Activated CD4-positive, alpha-beta T cell treated with anti-CD3 and anti-CD28 coated beads for 48 hours (primary cell): Measurements from ENCODE around the gene KCNIP3.
"Not testable (repeated sequence)": the region's sequence is repeated elsewhere in the genome, so short reads cannot be mapped to it uniquely, and the experiment has no call there.

Experiments
- DNase-seq: peaks from one replicate; pipeline ENCODE4 v3.0.0-alpha.2; 2020

The KCNIP3 gene

DNA sequence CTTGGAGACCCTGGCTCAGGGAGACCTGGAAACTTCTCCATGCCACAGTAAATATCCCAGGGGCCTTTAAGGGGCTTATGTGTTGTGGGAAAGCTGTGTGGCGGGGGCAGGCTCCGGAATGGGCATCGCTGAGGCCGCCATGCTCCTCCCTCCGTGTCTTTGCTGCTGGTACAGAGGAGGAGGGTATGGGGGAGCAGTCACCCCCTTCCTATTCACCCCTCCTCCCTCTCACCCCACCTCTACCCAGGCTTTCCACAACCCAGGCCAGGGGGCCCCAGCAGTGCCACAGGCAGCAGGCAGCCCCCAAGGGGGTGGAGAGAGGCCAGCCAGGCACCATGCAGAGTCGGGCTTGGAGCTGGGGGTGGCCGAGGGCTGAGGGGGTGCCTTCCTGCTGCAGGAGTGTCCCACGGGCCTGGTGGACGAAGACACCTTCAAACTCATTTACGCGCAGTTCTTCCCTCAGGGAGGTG, 77.3 kb downstream of the KCNIP3 start:
- DNase-seq = no peak

DNA sequence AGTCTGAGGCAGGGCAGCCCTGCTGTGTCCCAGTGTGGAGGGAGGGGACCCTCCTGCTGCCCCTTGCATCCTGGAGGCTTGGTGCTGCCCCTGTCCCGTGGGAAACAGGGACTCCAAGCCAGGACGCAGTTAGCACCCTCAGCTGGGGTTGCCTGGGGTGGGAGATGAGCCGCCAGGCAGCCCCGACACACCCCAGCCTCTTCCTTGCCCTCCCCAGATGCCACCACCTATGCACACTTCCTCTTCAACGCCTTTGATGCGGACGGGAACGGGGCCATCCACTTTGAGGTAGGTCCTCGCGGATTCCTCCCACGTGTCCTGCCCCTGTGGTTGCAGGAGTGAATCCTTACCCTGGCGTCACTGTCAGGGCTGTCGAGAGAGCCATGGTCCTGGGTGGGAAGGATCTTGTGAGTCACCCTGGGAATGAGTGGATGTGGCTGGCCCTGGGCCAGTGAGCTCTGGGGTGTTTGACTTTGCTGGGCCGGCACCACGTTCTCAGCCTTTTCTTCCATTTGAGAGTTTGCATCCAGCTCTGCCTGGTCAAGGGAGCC, 77.8 kb downstream of the KCNIP3 start:
- DNase-seq = no peak

DNA sequence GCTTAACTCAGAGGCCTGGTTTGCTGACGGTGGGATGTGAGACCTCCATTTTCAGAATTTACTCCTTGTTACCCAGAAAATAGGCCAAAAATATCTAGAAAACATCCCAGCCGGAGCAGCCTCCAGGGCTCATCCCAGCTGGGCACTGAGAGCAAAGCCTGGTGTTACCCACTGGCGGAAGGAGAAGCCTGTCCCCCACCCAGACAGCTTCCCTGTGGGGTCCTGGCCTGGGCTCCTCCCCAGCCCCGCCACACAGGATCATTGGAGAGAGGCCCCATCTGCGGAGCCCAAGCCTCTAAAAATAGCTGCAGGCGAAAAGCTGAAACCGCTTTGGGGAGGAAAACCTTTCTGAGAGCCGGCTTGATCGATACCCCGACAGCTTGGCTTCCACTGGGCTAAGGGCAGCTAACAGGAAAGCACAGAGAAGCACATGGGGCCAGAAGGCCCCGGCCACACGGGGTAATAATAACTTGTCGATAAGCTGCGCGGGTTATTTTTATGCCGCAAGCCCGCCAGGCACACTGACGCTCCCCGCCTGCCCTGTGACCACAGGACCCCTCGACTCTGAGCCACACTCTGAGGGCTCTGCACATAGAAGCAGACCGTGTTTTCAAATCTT, 78.5 kb downstream of the KCNIP3 start:
- no peak for DNase-seq

DNA sequence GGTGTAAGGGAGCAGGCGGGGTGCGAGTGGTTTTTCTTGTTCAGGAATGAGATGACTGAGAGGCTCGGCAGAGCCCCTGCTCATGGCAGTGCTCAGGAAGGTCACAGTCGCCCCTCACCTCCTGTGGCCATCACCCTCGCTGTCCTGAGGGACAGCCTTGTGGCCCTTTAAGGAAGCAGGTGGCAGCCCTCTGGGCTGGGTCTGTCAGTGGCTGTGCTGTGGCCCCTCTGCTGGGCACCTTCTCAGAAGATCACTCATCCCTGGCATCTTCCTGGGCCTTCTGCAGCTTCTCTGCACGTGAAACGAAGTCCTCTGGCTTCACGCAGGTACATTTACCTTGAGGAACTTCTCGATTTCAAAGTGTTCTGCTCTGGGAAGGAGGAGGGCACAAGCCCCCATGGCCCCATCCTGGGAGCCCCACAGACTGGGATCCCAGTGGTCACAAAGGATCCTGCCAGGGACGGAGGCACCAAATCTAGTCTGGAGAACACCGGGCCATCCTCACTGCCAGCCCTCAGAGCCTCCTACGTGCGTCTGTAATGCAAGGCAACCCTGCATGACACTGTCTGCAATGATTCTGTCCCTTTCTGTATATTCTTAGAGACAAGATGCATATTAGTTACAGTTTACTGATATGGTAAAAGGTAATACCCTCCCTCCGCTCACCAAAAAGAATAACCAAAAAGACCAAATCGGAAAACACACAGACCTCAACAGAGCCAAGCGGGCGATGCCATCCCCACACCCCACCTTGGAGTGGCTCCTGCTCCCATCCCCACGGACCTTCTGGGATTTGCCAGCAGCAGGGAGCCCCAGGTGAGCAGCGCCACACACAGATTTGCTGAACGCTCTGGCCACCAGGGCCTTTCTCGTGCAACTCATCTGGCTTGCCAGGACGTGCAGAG, 79.4 kb downstream of the KCNIP3 start:
- DNase-seq = no peak

DNA sequence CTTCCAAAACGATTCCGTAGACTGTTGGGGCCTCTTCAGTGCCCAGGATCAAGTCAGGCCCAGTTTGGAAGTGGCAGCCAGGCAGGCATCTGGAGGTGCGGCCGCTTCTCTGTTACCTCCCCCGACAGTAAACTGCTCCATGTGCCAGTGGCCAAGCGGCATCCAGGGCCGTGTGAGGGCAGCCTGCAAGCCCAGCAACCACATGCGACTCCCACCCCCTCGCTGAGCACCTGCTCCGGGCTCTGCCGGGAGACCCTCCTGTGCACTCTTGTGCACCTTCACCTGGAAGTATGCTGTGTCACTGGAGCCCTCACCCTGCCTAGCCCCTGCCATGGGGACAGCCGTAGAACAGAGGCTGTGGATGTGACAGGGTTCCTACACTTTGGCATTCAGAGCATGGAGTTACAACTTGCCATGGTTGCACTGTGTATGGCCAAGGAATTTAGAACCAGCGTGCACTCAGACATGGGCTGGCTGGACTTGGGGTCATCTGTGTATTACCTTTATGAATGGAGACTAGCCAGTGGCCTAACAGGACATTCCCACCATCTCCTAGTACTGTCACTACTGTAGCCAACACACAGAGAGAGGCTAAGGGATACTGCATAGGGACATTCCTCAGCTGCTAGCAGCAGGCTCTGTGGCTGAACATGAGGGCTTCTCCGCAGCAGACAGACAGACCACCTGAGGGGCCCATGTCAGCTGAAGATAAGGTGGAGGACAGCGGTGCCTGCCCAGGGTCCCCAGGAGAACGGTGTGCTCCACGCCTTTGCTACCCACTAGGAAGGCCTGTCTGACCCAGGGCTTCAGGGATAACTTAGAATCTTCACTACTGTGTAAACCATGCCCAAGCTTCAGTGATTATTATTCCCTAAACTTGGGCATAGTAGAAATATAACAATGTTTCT, 80.3 kb downstream of the KCNIP3 start:
- DNase-seq = no peak

DNA sequence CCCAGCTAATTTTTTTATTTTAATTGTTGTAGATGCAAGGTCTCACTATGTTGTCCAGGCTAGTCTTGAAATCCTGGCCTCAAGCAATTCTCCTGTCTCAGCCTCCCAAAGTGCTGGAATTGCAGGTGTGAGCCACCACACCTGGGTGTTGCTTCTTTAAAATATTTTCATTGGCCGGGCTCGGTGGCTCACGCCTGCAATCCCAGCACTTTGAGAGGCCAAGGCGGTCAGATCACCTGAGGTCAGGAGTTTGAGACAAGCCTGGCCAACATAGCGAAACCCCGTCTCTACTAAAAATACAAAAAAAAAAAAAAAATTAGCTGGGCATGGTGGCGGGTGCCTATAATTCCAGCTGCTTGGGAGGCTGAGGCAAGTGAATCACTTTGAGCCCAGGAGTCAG, 81.1 kb downstream of the KCNIP3 start:
- DNase-seq = not testable (repeated sequence)

DNA sequence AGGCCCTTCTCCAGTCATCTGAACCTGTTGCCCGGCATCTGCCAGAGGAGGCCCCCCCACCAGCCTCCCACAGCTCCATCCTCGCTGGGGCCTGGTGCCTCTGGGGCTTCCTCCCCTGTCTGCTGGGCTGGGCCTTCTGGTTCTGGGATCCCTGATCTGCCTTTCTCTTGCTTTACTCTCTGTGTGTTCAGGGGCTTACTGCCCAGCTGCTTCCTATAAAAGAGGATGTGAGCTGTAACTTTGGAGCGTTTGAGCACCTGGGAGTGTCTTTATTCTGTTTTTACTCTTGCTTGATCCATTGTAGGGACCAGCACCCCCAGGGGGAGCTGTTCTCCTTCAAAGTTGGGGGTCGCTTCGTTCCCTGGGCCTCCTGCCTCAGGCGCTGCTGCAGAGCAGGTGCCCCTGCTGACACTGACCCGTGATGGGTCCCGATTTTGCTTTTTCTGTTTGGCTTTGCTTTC, 82.3 kb downstream of the KCNIP3 start:
- DNase-seq = peak; percentile 11

DNA sequence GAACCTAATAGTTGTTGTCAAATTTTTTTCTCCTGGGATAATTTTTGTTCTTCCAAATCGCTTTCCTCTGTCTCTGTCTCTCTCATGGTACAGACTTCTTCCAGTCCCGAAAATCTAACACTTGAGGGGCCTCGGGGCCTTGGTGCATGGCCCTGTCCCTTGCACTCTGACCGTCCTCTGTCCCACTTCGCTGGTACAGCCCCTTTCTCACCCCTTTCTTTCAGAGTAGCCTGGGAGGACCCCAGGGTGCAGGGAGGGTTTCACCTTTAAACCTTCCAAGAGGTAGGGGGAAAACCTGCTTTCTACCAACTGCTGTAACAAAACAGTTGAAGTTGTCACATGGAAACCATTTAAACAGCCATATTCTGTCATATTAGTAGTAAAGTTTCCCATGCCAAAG, 83.1 kb downstream of the KCNIP3 start:
- DNase-seq = no peak

DNA sequence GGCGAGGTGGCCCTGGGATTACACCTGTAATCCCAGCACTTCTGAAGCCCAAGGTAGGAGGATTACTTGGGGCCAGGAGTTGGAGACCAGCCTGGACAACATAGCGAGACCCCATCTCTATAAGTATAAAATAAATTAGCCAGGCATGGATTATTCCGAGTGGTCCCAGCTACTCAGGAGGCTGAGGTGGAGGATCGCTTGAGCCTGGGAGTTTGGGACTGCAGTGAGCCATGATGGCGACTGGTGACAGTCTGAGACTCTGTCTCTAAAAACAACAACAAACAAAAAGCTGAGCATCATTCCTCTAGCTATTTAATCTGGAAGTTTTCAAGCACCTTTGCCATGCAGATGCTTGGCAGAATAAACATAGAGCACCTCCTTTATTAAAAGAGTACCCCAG, 83.6 kb downstream of the KCNIP3 start:
- no peak for DNase-seq

DNA sequence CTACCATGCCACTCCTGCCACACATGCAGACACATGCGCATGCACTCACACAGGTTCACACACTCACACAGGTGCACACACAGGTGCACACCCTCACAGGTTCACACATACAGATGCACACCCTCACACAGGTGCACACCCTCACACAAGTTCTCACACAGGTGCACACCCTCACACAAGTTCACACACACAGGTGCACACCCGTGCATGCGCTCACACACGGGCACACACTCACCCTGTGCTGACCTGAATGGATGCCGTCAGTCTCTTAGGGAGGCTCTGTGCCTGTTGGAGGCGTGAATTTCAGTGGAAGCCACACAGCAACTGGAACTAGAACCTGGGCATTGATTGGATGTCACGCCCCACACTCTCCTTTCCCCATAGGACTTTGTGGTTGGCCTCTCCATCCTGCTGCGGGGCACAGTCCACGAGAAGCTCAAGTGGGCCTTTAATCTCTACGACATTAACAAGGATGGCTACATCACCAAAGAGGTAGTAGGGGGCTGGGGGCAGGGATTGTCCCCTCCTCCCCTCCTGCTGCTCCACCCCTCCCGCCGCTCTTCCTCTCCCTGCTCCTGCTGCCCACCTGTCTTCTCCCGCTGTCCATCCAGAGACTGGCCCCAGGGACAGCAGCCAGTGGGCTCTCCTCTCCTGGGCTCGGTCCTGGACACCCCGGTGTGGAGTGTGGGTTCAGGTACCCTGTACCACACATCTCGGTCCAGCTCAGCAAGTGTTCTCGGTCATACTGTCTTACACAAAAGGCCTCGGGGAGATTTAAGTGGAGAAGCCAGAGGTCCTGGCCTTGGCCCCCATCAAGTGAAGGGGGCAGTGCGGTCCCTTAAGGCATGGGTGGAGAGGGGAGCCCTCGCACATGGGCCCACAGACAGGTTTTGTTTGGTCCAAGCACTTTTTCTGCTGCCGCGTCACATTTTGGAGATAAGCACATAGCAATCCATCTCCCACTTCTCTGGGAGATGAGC, 84.4 kb downstream of the KCNIP3 start:
- DNase-seq = no peak

DNA sequence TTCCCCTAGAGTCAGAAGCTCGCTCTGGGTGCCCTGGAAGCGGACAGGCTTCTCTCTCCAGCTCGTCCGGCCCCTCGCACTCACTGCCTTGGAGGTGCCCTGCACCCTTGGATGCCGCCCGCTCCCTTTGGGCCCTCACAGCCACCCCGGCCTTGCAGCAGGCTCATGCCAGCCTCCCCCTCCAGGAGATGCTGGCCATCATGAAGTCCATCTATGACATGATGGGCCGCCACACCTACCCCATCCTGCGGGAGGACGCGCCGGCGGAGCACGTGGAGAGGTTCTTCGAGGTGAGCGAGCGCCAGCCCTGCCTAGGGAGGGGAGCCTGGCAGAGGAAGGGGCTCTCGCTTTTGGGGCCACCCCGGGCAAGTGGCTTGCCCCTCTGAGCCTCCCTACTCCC, 85.0 kb downstream of the KCNIP3 start:
- DNase-seq = no peak

DNA sequence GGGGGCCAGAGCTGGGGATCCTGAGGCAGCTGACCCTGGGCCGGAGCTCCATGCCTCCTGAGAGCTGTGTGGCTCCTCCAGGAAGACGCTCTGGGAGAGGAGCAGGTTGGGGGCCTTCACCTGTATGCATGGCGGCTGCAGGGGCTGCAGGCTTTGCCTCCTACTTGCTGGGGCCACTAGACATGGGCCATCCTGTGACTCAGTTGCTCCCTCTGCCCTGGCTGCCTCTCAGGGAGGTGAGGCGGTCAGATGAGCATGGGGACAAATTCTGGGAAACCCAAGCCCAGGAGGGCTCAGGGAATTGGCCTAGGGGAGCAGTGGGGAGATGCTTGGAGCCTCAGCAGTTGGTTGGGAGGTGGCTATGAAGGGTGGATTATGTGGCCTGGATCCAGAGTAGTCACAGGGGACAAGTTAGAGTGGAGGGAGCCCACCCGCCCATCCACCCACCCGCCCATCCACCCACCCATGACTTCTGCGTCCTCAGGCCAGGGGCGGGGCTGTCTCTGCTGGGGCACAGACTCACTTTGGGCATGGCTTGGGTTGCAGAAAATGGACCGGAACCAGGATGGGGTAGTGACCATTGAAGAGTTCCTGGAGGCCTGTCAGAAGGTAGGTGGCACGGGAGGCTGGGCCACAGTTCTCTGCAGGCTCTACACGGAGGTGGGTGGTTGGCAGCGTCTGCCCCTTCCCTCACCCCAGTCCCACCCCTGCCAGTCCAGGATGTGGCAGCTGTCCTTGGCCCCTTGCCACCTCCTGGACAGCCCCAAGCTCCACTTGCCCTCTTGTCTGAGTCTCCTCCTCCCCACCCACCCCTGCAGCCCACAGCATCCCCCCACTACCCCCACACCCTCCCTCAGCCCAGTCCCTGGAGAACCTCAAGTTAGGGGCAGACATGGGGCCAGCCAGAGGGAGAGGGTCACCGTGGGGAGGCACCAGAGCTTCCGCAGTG, 85.8 kb downstream of the KCNIP3 start:
- no peak for DNase-seq

DNA sequence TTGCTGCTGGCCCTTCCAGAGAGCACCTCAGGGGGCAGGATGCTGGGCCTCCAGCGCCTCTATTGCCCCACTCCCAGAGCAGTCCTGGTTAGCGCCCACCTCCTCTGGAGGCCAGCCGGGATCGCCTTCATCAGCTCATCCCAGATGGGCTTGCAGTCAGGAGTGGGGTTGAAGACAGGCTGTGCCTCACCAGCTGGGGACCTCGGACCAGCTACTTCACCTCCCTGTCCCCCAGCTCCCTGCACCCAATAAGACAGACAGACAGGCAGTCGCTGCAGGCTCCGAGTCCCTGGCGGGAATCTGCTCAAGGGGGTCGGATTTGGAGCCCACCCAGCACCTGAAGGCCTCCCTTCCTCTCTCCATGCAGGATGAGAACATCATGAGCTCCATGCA, 86.5 kb downstream of the KCNIP3 start:
- DNase-seq = no peak

DNA sequence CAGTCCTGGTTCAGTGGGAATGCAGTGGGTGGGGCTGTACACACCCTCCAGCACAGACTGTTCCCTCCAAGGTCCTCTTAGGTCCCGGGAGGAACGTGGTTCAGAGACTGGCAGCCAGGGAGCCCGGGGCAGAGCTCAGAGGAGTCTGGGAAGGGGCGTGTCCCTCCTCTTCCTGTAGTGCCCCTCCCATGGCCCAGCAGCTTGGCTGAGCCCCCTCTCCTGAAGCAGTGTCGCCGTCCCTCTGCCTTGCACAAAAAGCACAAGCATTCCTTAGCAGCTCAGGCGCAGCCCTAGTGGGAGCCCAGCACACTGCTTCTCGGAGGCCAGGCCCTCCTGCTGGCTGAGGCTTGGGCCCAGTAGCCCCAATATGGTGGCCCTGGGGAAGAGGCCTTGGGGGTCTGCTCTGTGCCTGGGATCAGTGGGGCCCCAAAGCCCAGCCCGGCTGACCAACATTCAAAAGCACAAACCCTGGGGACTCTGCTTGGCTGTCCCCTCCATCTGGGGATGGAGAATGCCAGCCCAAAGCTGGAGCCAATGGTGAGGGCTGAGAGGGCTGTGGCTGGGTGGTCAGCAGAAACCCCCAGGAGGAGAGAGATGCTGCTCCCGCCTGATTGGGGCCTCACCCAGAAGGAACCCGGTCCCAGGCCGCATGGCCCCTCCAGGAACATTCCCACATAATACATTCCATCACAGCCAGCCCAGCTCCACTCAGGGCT, 87.9 kb downstream of the KCNIP3 start:
- no peak for DNase-seq

DNA sequence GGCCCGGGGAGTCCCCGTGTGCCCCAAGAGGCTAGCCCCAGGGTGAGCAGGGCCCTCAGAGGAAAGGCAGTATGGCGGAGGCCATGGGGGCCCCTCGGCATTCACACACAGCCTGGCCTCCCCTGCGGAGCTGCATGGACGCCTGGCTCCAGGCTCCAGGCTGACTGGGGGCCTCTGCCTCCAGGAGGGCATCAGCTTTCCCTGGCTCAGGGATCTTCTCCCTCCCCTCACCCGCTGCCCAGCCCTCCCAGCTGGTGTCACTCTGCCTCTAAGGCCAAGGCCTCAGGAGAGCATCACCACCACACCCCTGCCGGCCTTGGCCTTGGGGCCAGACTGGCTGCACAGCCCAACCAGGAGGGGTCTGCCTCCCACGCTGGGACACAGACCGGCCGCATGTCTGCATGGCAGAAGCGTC, 88.4 kb downstream of the KCNIP3 start:
- no peak for DNase-seq

DNA sequence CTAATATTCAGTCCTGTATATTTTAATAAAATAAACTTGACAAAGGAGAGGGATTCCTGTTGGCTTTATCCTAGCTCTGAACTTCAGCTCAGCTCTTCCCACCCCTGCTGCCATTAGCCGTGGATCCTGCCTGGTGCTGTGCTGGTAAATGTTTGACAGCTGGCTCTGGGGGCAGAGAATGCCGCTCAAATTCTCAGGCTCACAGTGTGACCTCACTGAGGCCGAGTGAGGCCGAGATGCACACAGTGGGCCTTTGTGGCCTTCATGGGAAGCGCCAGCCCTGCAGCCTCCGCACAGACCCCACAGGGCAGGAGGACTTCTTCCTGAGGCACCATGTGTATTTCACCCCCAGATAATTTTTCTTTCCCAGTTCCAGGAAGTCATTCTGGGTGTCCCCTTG, 88.9 kb downstream of the KCNIP3 start:
- no peak for DNase-seq

DNA sequence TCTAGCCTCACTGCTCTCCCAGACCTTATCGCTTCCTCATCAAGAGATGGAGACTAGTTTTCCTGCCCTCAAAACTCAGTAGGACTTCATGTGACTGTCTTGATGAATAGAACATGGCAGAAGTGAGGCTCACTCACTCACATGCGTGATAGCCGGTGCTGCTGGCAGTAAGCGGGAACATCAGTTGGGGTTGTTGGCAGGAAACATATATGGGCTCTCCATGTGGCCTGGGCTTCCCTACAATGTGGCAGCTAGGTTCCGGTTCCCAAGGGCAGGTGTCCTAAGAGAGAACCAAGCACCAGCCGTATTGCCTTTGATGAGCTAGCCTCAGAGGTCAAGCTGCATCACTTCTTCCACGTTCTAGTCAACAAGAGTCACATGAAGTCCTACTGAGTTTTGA, 90.2 kb downstream of the KCNIP3 start:
- DNase-seq = no peak

DNA sequence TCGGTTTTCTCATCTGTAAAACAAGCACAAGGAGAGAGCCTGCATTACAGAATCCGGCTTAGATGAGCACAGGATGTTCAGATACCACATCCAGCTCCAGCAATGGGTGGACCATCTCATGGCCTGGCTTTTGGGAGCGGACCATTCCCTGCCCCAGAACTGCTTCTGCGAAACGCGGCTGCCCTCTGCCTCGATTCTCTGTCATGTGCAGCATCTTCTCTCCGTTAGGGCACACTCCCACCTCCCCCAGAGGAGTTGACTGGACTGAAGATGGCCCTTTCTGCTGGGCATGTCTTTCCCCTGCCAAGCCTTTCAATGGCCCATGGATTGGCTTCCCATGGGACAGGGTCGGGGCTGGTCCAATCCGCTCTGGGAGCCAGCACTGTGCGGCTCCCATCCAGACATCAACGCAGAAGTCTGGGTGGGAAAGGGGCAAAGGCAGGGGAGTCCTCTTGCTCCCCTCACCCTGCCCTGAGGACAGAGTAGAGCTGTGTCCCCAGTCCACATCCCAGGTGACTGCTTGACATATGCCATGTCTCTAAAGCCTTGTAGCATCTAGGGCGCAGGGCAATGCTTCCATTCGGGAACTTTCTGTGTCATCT, 91.0 kb downstream of the KCNIP3 start:
- no peak for DNase-seq

DNA sequence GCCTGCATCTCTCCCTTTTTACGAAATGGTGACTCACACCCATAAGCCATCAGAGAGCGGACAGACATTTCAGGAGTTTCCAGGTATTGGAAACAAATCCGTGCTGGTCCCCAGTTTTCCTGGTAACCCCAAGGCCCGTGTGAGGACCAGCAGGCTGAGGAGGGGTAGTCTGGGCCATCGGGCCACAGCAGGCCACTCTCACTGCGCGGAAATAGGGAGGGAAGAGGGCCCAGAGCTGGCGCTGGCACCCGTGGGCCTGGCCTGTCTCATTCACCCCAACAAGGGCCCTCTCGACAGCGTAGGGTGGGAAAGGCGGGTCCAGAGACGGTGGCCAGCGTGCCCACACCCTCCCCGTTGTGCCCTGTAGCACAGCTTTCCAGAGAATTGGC, 91.7 kb downstream of the KCNIP3 start:
- DNase-seq = no peak
